GM18520 (cell line): ENCODE measurements around the gene LMAN2.
A peak's percentile ranks its signal among the peaks of the same experiment; 100 is the strongest.
"Not testable (repeated sequence)": the region's sequence is repeated elsewhere in the genome, so short reads cannot be mapped to it uniquely, and the experiment has no call there.

Experiments used
- ATAC-seq: cut with Tn5 transposase; IDR thresholded peaks from one replicate; pipeline ENCODE4 v1.9.1; 2021; ENCODE audit not compliant: unreplicated experiment

Gene LMAN2

DNA sequence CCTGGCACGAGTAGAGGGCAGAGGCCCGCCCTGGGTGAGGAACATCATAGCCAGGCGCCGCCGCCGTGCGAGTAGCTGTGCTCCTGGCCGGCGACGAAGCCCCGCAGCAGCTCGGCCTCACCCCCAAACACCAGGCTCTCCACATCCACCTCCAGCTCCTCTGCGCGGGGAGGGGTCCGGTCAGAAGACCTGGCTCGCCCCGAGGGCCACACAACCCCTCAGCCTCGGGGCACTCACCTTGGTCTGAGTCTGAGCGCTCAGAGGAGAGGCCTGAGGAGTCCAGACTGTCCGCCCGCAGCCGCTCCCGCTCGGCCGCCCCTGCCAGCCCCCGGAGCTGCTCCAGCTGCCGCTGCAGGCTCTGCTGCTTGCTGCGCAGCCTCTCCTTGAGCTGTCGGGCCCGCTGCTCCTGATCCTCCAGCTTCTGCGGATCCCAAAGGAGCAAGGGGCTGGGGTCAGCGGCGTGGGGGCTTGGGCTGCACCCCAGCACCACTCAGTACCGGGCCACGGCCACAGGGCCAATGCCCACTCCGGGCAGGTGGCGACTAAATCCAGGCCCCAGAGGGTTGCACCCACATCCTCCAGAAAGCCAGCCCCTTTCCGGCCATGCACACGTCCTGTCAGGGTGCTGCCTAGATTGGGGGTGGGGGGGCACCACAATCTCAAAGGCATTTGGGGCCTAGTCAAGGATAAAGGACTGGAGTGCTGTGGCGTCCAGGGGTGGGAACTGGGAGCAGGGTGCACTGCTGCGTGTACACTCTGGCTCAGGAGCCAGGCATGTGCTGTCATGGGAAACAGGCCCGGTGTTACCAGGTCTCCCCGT is 43.7 kb downstream of the LMAN2 start:
- ATAC-seq = no peak

DNA sequence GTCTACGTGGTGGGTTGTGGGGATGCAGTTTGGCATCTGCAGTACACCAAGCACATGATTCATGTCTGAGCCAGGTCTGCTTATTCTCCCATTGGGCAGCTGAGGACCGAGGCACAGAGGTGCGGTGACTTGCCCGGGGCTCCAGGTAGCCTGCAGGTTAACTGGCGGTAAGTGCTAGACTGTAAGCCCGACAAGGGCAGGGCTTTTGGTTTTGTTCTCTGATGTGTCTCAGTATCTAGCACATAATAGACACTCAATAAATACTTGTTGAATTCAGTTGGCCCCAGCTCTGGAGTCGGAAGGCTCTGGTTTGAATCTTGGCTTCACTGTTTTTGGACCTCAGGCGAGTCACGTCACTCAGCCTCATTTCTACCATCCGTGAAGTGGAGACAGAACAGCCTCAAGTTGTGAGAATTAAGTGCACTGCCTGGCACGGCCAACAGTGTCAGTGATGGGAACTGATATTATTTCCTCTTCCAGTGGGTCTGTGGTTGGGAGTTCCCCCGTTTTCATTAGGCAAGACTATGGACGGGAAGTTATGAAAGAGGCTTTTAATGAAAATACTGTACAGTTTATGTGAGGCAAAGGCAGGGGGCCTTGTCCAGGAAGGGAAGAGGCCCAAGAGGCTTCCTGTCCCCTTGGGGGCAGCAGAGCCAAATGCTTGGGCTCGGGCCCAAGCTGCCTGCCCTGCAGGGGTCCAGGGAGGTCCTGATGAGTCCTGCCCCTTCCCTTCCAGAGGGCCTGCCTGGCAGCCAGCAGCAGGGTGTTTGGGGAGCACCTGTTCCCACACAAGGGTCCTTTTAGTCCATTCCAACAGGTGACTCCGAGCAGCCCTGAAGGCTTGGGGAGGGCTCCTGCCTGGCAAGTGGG is 44.6 kb downstream of the LMAN2 start:
- ATAC-seq = no peak

DNA sequence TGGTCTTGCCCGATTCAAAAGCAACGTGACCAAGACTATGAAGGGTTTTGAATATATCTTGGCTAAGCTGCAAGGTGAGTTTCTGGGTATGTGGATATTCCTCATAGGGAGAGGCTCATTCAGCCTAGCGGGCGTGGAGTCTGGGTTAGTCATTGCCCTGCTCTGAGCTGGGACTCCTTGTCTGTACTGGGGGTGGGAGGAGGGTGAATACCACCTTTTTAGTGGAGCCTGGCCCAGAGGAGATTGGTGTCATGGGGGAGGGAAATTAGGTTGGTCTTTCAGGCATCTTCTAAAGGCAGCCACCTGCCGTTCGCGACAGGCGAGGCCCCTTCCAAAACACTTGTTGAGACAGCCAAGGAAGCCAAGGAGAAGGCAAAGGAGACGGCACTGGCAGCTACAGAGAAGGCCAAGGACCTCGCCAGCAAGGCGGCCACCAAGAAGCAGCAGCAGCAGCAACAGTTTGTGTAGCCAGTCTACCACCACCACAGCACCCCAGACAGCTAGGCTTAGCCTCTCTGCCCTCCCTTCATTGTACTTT is 45.3 kb downstream of the LMAN2 start:
- ATAC-seq = not testable (repeated sequence)

DNA sequence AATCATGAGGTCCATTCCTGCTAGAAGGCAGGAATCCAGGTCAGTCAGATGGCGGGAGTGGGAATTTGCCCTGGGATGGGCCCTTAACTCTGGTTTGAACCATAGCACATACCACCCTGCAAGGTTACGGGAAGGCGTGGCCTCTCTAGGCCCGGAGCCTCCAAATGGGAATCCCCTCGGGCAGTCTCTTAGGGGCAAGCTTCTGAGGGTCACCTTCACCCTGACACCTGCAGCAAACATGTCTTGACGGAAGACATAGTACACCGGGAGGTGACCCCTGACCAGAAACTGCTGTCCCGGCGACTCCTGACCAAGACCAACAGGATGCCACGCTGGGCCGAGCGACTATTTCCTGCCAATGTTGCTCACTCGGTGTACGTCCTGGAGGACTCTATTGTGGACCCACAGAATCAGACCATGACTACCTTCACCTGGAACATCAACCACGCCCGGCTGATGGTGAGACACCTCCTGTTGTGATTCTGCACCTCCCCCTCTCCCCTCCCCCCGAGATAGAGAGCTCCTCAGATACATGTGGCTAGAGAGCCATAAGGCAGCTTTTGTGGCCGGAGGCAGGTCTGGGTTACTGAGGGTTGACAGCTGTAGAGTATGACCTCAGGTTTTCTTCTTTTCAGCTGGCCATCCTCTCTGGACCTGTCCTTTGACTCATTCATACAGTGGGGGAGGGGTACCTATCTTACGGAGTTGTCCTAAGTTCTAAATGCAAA is 46.9 kb downstream of the LMAN2 start:
- no peak for ATAC-seq

DNA sequence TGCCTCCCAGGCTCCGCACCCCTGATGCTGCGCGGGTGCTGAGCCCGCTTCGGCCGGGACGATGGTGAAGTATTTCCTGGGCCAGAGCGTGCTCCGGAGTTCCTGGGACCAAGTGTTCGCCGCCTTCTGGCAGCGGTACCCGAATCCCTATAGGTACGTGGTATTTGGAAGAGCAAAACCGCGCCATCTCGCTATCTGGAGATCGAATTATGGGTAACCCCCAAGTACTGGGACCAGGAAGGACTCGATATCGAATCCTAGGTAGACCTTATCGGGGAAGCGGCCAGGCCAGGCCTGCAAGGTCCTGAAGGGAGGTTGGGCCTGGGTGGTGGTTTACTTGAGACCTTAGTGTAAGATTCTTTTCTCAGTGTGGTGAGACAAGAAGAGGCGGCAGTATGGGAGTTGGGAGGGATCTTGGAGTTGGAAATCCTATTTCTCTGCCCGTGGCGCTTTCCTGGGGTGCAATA is 47.5 kb downstream of the LMAN2 start:
- ATAC-seq = no peak

DNA sequence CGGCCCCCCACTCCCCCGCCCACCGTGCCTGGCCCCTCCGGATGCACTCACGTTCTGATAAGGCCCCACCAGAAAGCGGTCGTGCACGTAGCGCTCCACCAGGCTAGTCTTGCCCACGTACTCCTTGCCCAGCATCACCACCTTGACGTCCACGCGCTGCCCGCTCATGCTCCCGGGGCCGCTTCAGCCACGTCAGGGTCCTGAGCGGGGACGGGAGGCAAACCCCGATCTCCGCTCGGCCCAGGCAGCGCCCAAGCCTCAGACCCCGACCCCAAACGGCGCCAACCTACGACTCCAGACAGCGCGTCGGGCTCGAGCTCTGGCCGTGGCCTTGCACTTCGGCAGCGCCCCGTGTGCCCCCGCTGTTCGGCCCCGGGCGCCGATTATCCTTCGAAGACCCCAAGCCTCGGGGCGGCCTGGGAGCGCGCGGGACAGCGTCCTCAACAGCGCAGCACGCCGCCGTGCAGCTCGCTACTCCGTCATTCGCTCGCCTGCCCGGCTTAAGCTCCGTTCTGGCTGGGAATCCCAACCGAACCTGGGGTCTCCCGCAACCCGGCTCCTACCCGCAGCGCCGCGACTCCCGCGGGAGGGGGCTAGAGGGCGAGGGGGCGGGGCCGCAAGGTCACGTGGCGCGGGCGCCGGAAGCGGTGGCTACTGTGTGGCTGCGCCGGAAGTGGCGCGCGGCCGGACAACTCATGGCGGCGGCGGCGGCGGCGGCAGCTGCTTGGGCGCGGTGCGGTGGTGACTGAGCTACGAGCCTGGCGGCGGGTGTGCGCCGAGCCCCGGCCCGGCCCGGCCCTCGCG is 48.1 kb downstream of the LMAN2 start, which contains the start of the genes PRELID1 and RAB24:
Gene PRELID1 (plus strand): TSS at position 679 of the 804 bp plus-strand sequence. CDS start 187 bp downstream, outside the sequence.
Gene RAB24 (minus strand): TSS at position 599 of the 804 bp plus-strand sequence. CDS start 431 bp downstream, at position 168.
- ATAC-seq = peak; percentile 53

DNA sequence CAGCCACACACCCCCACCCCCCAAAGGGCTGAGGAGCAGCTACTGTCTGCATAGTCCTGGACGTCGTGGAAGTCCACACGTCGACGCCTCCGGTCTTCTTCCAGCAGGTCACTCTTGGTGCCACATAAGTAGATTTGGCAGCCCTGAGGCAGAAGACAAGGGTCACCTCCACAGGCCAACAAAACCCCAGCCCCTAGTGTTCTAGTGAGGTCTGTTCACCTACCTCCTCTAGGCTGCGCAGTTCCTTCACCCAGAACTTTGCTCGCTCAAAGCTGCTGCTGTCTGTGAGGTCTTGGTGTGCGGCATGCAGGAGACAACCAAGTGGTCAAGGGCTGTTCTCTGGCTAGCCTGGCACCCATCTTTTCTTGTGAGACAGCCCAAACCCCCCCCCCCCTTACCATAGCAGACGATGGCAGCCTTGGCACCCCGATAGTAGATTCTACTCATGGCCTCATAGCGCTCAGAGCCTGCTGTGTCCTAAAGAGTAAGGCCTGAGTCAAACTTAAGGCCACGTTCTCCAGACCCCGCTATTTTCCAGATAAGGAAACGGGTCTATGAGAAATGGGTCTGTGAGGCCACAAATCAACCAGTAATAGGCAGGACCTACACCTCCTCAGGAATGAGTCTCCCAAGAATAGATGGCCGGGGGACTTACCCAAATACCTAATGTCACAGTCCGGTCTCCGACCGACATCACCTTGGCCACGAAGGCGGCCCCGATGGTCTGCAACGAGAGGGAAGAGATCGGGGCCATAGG is 48.9 kb downstream of the LMAN2 start:
- no peak for ATAC-seq

DNA sequence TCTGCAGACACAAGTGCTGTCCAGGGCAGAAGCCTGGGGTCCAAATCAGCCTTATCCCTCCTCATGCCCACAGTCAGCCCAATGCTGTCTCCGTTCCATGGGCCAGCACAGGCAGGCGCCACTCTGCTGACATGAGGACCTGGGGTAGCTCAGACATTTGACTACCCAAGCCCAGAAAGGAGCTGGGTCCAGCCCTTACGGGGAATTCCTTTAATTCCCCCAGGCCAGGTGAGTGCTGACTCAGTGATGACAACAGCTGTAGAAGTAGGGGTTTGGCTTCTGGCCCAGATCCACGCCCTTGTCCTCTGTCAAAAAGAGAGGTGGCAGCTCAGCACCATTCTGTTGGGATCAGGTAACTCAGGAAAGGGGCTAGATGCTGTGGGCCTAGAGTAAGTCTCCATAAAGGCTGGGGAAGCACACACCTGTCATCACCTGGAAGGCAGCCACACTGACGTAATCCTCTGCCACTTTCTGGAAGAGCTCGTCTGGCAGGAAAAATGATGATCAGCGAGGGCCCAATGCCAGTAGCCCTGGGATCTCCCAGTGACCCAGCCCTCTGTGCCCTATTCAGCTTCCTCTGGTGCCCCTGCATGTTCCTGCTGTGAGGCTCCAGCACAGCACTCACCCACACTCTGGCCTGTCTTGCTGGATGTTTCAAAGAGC is 49.8 kb downstream of the LMAN2 start:
- no peak for ATAC-seq

DNA sequence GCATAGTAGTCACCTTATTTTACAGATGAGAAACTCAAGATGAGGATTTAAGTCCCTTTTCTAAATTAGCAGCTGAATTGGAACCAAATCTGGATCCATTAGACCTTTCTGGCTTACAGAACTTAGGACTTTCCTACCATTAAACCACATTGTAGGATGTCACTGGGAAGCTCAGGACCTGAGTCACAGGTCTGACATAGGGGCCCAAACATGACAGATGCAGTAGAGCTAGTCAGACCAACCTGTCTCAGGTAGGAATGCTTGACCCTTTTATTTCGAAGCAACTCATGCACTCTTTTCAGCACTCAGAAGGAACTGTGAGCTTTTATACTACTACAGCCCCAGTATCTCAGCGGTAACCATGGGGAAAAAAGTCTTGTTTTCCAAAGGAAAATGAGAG is 50.5 kb downstream of the LMAN2 start:
- ATAC-seq = no peak

DNA sequence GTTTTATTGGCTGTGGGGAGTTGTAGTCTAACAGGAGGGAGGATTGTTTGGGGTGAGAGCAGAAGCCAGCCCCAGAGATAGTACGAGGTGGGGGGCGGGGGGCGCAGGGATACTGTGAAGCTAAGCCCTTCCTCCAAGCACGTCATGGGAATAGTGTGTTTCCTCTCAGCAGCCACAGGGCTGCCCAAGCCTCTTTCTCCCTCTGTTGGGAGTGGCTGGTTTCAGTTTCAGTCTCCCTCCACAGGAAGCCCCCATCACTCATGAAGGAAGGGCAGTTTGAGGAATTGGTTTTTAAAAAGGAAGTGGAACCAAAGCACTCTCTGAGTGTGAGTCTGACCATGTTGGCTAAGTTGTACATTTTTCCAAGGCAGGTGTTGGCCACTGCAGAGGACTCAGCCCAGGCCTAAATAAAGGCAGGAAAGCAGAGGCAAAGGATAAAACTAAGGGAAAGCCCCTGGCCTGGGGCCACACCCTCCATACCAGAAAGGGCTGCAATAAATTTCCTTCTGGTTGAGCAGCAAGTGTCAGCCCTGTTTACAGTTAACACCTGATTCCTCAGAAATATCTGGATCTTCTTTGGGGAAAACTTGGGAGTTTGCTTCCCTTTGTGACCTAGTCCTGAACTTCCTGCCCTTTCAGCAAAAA is 51.1 kb downstream of the LMAN2 start:
- ATAC-seq = no peak

DNA sequence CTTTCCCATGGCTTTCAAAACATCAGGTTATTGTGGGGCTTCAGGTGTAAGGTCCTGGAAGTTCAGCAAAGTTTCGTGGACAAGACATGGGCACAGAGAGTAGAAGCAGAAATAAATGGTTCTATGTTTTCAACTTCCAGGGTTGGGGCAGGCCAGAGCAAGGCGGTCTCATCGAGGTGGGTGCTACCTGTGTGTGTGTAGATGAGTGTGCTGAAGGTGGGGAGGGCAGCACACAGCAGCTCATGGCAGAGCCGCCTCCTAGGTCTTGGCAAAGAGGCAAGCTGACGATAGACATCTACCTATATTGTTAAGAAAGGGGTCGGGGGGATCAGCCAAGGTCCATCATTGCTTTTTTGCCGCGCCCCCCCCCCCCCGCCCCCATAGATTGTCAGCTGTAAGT is 51.8 kb downstream of the LMAN2 start:
- ATAC-seq = no peak

DNA sequence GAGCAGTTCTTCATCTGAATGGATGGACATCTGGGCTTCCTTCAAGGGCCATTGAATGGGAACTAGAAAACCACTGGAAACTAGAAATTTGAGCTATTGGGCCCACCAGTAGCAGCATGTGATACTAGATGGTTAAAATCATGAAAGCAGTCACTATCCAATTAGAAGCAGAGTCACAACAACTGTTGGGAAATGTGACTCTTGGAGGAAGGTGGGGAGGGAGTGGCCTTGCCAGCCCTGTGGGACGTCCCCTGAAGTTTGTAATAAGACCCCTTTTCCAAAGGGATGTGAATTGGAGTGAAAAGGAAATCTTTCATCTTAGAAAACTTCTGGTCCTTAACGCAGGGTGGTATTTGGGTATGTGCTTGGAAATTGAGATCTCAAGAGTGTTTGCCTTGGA is 53.5 kb downstream of the LMAN2 start:
- ATAC-seq = no peak

DNA sequence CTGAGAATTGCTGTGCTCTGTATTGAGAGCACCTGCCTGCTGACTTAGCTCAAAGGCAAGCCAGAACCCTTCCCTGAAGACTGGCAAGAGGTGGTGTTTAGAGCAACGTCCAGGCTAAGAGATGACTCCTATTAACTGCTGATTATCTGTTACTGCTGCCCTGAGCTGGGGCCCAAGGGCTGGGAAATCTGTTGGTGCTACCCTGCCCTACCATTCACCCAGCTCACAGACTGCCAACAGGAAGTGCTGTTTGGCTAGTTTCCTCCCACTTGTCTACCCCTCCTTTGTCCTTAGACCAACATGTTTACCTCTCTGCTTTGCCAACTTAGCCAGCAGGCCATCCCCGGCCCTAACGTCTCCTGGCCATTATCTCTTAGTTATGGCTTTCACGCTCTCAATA is 54.9 kb downstream of the LMAN2 start:
- ATAC-seq = no peak

DNA sequence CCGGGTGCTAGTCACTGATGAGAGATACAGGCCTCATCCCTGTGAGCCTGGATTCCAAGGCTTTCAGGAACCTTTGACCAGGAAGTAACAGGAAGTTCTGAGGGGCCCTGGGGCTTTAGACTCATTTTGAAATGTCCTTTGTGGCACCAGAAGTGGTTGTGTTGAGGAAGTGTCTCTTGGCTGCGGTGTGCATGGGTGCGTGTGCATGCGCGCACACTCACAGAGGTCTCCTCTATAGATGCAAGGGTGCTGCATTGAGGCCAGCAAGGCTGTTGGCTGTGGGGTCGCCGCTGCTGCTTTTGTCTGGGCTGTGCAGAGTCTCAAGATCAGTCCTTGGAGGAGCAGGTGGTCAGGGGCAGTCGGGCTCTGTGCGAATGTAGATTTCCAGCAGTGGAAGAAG is 55.5 kb downstream of the LMAN2 start:
- no peak for ATAC-seq

DNA sequence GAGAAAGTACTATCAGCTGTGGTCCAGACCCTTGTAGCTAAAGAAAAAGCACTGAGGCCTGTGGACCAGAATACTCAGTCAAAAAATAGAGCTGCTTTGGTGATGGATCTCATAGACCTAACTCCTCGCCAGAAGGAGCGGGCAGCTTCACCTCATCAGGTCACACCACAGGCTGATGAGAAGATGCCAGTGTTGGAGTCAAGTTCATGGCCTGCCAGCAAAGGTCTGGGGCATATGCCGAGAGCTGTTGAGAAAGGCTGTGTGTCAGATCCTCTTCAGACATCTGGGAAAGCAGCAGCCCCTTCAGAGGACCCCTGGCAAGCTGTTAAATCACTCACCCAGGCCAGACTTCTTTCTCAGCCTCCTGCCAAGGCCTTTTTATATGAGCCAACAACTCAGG is 56.8 kb downstream of the LMAN2 start:
- ATAC-seq = no peak

DNA sequence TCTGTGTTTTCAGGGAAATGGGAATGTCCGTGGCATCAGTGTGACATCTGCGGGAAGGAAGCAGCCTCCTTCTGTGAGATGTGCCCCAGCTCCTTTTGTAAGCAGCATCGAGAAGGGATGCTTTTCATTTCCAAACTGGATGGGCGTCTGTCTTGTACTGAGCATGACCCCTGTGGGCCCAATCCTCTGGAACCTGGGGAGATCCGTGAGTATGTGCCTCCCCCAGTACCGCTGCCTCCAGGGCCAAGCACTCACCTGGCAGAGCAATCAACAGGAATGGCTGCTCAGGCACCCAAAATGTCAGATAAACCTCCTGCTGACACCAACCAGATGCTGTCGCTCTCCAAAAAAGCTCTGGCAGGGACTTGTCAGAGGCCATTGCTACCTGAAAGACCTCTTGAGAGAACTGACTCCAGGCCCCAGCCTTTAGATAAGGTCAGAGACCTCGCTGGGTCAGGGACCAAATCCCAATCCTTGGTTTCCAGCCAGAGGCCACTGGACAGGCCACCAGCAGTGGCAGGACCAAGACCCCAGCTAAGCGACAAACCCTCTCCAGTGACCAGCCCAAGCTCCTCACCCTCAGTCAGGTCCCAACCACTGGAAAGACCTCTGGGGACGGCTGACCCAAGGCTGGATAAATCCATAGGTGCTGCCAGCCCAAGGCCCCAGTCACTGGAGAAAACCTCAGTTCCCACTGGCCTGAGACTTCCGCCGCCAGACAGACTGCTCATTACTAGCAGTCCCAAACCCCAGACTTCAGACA is 57.5 kb downstream of the LMAN2 start:
- ATAC-seq = no peak

DNA sequence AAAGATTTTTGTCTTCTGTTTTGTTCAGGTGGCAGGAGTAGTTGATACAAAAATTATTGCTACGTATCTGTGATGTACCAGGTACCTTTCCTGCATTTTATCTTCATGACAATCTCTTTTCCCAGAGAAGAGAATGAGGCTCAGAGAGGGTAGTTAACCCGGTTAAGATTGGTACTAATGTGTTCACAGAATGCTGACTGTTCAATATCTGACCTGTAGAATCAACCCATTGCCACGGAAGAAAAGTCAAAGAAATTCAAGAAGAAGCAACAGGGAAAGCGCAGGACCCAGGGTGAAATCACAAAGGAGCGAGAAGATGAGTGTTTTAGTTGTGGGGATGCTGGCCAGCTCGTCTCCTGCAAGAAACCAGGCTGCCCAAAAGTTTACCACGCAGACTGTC is 59.7 kb downstream of the LMAN2 start:
- no peak for ATAC-seq
